22Rv1 (cell line): ENCODE results near the gene NAA11.

Experiments used
- CTCF ChIP-seq: fragments of 450-650 bp; IDR thresholded peaks from 2 replicates; pipeline ENCODE4 v1.5.1; 2017; ENCODE audit warnings: mild to moderate bottlenecking
- ZFX ChIP-seq: fragments of 450-650 bp; IDR thresholded peaks from 2 replicates; pipeline ENCODE4 v1.6.1; 2017; ENCODE audit warnings: antibody characterized with exemption, borderline replicate concordance

- TF ChIP-seq CTCF (no peak), ZFX (no peak)
Measured at GRCh38 chr4:79308137-79308536, 17.7 kb downstream of the NAA11 start.
